Measurements from ENCODE around the gene MDFIC.

The MDFIC gene

DNA sequence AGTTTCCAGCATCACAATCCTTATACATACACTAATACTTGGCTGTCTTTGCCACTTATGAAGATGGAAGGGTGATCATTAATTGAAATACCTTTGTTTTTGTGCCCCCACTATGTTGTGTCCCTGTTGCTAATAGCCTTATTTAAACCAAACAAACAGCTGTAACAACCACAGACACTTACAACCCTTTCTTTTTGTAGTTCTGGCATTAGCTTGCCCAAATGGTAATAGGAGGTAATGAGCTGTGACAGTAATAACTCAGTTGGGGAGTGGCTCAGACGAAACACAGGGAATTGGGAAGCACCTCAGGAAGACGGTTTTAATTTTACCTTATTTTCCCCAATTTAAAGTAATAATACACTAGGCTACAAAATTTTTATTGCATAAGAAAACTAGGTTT is 83.4 kb downstream of the MDFIC start:
- H3K9ac ChIP-seq (ENCODE audit: low read length) = no peak overlapping the region
- no peaks in the 10 kb centered on the region for H3K9me3 ChIP-seq (ENCODE audit: control insufficient read depth, low read depth, low read length)
- H3K27ac ChIP-seq (ENCODE audit: low read length) = no peak overlapping the region
- peaks cover 16% of the 10 kb centered on the region for H3K27me3 ChIP-seq (ENCODE audit: control insufficient read depth, insufficient read depth, low read length)
- peaks cover 28% of the 10 kb centered on the region for H3K4me1 ChIP-seq (ENCODE audit: control insufficient read depth, low read depth, low read length)
- H3K4me3 ChIP-seq (ENCODE audit: low read length) = no peak overlapping the region
- no peaks in the 10 kb centered on the region for H3K36me3 ChIP-seq (ENCODE audit: control insufficient read depth, low read depth, low read length)

DNA sequence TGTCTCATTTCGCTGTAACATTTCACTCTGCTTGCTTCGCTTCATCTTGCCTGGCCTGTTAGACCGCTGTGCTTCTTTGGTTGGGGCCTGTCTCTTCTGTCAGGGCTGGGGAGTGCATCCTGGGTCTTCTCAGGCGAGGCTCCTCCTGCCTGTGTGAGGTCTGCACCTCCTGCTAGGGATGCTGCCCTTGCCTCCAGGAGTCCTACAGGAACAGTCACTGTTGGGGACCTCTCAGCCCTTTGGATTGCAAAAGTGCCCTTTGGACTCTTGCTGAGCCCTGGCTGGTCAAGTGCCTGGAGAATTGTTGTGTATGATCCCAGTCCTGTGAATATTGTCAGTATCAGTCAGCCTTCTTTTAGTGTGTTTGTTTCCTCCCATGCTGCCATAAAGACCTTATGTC is 84.1 kb downstream of the MDFIC start:
- Histone ChIP-seq H3K36me3 (ENCODE audit: control insufficient read depth, low read depth, low read length) (no peaks in the 10 kb centered on the region), H3K4me3 (ENCODE audit: low read length) (peak overlapping the region; percentile 28), H3K9ac (ENCODE audit: low read length) (no peak overlapping the region), H3K27ac (ENCODE audit: low read length) (no peak overlapping the region), H3K4me1 (ENCODE audit: control insufficient read depth, low read depth, low read length) (peaks cover 28% of the 10 kb centered on the region), H3K9me3 (ENCODE audit: control insufficient read depth, low read depth, low read length) (no peaks in the 10 kb centered on the region), H3K27me3 (ENCODE audit: control insufficient read depth, insufficient read depth, low read length) (peaks cover 16% of the 10 kb centered on the region)

DNA sequence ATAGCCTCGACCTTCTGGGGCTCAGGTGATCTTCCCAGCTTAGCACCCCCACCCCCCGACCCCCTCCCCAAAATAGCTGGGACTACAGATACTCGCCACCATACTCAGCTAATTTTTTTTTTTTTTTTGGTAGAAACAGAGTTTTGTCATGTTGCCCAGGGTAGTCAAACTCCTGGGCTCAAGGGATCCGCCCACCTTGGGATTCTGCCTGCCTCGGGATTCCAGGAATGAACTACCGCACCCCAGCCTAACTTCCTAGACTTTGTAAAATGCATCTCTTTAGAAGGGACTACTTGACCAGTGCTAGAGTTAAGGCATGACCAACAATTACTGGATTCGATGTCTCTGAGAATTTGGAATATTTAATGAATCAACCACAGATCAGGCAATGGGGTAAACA is 85.9 kb downstream of the MDFIC start:
- Histone ChIP-seq H3K27ac (ENCODE audit: low read length) (no peak overlapping the region), H3K9ac (ENCODE audit: low read length) (no peak overlapping the region), H3K4me1 (ENCODE audit: control insufficient read depth, low read depth, low read length) (peaks cover 28% of the 10 kb centered on the region), H3K9me3 (ENCODE audit: control insufficient read depth, low read depth, low read length) (no peaks in the 10 kb centered on the region), H3K27me3 (ENCODE audit: control insufficient read depth, insufficient read depth, low read length) (peaks cover 16% of the 10 kb centered on the region), H3K36me3 (ENCODE audit: control insufficient read depth, low read depth, low read length) (no peaks in the 10 kb centered on the region), H3K4me3 (ENCODE audit: low read length) (no peak overlapping the region)

DNA sequence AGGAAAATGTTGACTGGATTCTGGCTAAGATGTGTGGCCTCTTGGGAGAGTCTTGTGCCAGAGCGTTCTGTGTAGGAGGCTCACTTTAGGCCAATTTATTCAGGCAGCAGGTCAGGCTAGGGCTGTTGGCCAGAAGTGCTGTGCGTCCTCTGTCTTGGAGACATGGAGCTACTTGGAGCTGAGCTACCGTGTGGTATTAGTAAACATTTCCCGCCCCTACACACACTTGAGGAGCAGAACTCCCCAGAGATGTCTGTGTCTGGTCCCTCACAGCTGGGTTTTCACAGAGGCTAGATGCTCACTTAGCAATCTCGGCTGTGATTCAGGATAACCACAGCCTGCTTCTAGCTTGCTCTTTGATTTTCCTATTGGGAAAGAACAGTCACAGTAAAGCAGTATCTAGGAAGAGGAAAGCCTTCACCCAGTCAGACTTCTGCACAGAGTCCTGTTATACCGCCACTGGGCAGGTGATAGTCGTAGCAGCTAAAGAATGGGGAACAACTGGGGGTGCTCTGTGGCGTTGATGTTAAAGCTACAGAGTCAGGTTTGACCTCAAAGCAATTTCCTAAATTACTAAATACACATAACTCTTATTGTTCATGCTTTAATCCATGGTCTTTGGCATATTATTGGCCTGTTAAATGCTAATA is 86.7 kb downstream of the MDFIC start:
- peaks cover 28% of the 10 kb centered on the region for H3K4me1 ChIP-seq (ENCODE audit: control insufficient read depth, low read depth, low read length)
- no peaks in the 10 kb centered on the region for H3K9me3 ChIP-seq (ENCODE audit: control insufficient read depth, low read depth, low read length)
- no peak overlapping the region for H3K4me3 ChIP-seq (ENCODE audit: low read length)
- peaks cover 16% of the 10 kb centered on the region for H3K27me3 ChIP-seq (ENCODE audit: control insufficient read depth, insufficient read depth, low read length)
- H3K9ac ChIP-seq (ENCODE audit: low read length) = no peak overlapping the region
- H3K36me3 ChIP-seq (ENCODE audit: control insufficient read depth, low read depth, low read length) = no peaks in the 10 kb centered on the region
- H3K27ac ChIP-seq (ENCODE audit: low read length) = no peak overlapping the region

DNA sequence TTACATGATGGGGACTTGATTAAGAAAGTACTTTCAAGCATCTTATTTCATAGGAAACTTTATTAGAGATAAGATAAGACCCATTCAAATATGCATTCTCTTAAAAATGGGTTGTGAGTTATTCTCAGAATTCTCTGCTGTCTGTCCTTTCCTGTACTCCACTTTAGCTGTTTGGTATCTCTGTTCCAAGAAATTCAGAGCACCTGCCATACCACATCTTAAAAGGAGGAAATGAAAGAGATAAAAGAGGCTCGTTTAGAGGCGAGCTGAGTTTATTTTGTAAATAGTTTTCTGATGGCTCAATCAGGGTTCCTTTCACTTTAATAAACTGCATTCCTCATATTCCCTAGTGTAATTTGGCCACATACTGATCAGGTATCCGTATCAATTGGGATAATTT is 87.2 kb downstream of the MDFIC start:
- no peak overlapping the region for H3K27ac ChIP-seq (ENCODE audit: low read length)
- no peak overlapping the region for H3K9ac ChIP-seq (ENCODE audit: low read length)
- peaks cover 28% of the 10 kb centered on the region for H3K4me1 ChIP-seq (ENCODE audit: control insufficient read depth, low read depth, low read length)
- peaks cover 16% of the 10 kb centered on the region for H3K27me3 ChIP-seq (ENCODE audit: control insufficient read depth, insufficient read depth, low read length)
- no peaks in the 10 kb centered on the region for H3K36me3 ChIP-seq (ENCODE audit: control insufficient read depth, low read depth, low read length)
- no peaks in the 10 kb centered on the region for H3K9me3 ChIP-seq (ENCODE audit: control insufficient read depth, low read depth, low read length)
- H3K4me3 ChIP-seq (ENCODE audit: low read length) = no peak overlapping the region

DNA sequence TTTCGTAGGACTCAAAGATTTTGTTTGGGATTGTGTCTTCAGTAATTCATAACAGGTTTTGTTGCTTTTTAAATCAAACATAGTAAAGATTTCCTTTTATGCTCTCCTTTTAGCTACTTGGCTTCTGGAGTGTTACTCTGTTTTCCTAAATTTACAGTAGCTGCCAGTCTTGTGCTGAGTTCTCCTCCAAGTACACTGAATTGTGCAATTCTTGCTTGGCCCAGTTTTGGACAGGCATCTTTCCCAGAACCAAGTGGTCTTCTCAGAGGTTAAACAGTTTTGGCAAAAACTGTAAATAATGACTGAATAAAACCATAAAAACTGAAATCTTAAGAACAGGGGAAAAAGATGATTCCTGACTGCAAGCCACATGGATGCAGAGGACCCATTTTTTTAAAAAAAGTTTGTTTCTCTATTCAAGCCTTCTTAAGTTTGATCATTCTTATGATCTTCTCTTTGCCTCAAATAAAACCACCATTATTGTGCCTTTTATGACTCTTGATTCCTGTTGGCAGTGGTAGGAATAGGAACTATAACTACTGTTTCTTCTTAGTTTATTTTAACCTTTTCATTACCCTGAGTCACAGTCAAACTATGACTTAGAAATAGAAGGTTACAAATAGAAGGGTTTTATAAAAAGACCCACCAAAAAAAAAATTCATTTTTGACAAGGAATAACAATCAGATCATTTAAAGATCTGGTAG is 88.0 kb downstream of the MDFIC start:
- Histone ChIP-seq H3K36me3 (ENCODE audit: control insufficient read depth, low read depth, low read length) (no peaks in the 10 kb centered on the region), H3K9ac (ENCODE audit: low read length) (no peak overlapping the region)

DNA sequence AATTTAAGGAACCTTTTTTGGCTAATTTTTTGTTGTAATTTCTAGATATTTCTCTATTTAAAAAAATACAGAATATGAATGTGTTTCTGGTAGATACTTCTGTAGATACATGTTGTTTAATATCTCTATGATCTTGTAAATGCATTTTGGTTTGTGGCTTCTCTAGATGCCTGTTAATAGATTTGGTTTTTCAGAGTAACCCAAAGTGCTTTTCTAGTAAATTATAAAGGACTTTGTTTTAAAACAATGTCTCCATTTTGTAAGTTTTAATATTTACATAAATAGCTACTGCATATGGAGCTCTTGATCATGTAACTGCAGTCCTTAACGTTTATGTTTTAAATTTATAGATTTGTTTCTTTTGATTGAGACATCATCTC is 88.5 kb downstream of the MDFIC start:
- H3K4me3 ChIP-seq (ENCODE audit: low read length) = no peak overlapping the region
- H3K27me3 ChIP-seq (ENCODE audit: control insufficient read depth, insufficient read depth, low read length) = peaks cover 4% of the 10 kb centered on the region
- H3K9me3 ChIP-seq (ENCODE audit: control insufficient read depth, low read depth, low read length) = no peaks in the 10 kb centered on the region
- no peak overlapping the region for H3K9ac ChIP-seq (ENCODE audit: low read length)
- no peaks in the 10 kb centered on the region for H3K36me3 ChIP-seq (ENCODE audit: control insufficient read depth, low read depth, low read length)
- peaks cover 24% of the 10 kb centered on the region for H3K4me1 ChIP-seq (ENCODE audit: control insufficient read depth, low read depth, low read length)
- H3K27ac ChIP-seq (ENCODE audit: low read length) = no peak overlapping the region

More for the DNA sequence above, 88.0 kb downstream of the MDFIC start:
- H3K9me3 ChIP-seq (ENCODE audit: control insufficient read depth, low read depth, low read length) = no peaks in the 10 kb centered on the region
- H3K4me3 ChIP-seq (ENCODE audit: low read length) = no peak overlapping the region
- H3K4me1 ChIP-seq (ENCODE audit: control insufficient read depth, low read depth, low read length) = peaks cover 28% of the 10 kb centered on the region
- no peak overlapping the region for H3K27ac ChIP-seq (ENCODE audit: low read length)
- peaks cover 10% of the 10 kb centered on the region for H3K27me3 ChIP-seq (ENCODE audit: control insufficient read depth, insufficient read depth, low read length)

DNA sequence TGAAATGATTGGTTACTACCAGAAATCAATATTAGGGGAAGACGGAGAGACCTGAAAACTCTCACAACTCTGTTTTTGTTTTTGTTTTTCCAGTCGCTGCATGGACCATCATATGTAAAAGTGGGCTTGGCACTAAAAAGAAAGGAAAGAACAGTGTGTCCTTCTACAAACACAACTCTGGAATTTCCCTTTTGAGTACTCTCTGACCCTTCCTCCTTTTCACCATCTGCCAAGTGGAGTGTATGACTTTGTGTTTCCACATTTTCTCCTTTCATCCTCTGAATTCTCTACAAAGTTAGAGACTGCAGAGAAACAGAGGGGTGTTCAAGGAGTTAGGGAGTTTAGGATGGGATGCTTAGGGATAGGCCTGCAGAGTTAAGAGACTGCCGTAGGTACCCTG is 92.0 kb downstream of the MDFIC start:
- Histone ChIP-seq H3K4me1 (ENCODE audit: control insufficient read depth, low read depth, low read length) (peaks cover 13% of the 10 kb centered on the region), H3K36me3 (ENCODE audit: control insufficient read depth, low read depth, low read length) (no peaks in the 10 kb centered on the region)

DNA sequence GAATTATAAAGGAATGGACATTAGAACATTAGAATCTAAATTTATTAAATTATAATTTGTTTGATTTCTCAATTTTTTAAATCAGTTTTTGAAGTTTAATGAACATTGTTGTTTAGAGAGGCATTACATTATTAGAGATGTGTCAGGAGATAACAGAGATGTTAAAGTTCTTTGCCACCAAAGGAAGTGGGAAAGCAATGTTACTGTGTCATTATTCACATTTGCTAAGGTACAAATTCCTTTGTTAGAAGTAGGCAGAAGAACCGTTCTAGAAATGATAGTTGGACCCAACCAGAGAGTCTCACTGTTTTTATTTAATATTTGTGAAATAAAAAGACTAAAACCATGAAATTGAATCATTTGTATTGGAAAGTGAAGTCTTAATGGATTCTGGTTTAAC is 92.9 kb downstream of the MDFIC start:
- H3K36me3 ChIP-seq (ENCODE audit: control insufficient read depth, low read depth, low read length) = no peaks in the 10 kb centered on the region
- H3K4me3 ChIP-seq (ENCODE audit: low read length) = no peak overlapping the region
- peaks cover 4% of the 10 kb centered on the region for H3K4me1 ChIP-seq (ENCODE audit: control insufficient read depth, low read depth, low read length)
- no peaks in the 10 kb centered on the region for H3K27me3 ChIP-seq (ENCODE audit: control insufficient read depth, insufficient read depth, low read length)
- H3K27ac ChIP-seq (ENCODE audit: low read length) = no peak overlapping the region
- H3K9me3 ChIP-seq (ENCODE audit: control insufficient read depth, low read depth, low read length) = no peaks in the 10 kb centered on the region
- H3K9ac ChIP-seq (ENCODE audit: low read length) = no peak overlapping the region

More for the DNA sequence above, 92.0 kb downstream of the MDFIC start:
- Histone ChIP-seq H3K27me3 (ENCODE audit: control insufficient read depth, insufficient read depth, low read length) (no peaks in the 10 kb centered on the region), H3K4me3 (ENCODE audit: low read length) (no peak overlapping the region), H3K9me3 (ENCODE audit: control insufficient read depth, low read depth, low read length) (no peaks in the 10 kb centered on the region), H3K27ac (ENCODE audit: low read length) (no peak overlapping the region), H3K9ac (ENCODE audit: low read length) (no peak overlapping the region)

DNA sequence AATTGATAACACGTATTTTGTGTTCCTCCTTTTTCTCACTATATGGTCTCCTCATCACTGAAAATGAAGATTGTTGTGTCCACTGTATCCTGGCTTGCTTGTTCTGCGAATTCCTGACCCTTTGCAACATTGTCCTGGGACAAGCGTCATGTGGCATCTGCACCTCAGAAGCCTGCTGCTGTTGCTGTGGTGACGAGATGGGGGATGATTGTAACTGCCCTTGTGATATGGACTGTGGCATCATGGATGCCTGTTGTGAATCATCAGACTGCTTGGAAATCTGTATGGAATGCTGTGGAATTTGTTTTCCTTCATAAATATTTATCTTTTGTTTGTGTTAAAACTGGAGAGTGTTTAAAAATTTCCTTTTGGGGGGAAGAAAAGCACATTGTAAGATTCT is 93.7 kb downstream of the MDFIC start:
- Histone ChIP-seq H3K27ac (ENCODE audit: low read length) (no peak overlapping the region), H3K27me3 (ENCODE audit: control insufficient read depth, insufficient read depth, low read length) (no peaks in the 10 kb centered on the region), H3K9me3 (ENCODE audit: control insufficient read depth, low read depth, low read length) (no peaks in the 10 kb centered on the region), H3K9ac (ENCODE audit: low read length) (no peak overlapping the region), H3K4me3 (ENCODE audit: low read length) (no peak overlapping the region), H3K36me3 (ENCODE audit: control insufficient read depth, low read depth, low read length) (no peaks in the 10 kb centered on the region), H3K4me1 (ENCODE audit: control insufficient read depth, low read depth, low read length) (no peaks in the 10 kb centered on the region)

DNA sequence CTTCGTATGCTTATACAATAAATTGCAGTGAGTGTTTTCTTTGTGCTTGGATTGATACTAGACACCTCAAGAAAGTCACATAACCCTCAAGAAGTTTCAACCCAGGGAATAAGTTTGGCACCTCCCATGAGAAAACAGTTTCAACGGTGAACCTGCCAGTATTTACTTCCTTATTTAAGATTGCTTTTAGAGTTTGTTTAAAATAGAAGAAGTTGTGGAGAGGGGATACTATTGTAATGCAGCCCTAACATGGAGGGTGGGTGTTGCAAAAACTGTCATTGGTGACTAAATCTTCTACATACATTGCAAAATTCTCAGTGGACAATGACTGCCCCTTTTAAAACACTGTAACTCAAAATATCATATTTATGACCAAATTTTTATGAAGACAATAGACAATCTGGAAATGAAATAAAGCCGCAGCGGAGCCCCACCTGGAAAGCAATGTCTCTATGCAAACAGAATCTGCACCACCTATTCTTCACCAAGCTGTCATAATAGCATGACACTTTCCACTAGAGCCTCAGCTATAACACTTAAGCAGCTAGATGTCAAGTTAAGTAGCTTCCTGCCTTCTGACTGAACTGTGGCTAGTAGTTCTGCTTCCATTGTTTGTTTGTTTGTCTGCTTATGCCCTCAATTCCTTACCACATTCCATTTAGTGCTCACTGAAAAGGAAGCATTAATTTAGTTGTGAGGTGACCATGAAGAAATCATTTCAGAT is 98.2 kb downstream of the MDFIC start:
- H3K9me3 ChIP-seq (ENCODE audit: control insufficient read depth, low read depth, low read length) = no peaks in the 10 kb centered on the region
- no peak overlapping the region for H3K27ac ChIP-seq (ENCODE audit: low read length)
- no peaks in the 10 kb centered on the region for H3K36me3 ChIP-seq (ENCODE audit: control insufficient read depth, low read depth, low read length)
- no peak overlapping the region for H3K4me3 ChIP-seq (ENCODE audit: low read length)
- H3K9ac ChIP-seq (ENCODE audit: low read length) = no peak overlapping the region
- H3K4me1 ChIP-seq (ENCODE audit: control insufficient read depth, low read depth, low read length) = no peaks in the 10 kb centered on the region
- H3K27me3 ChIP-seq (ENCODE audit: control insufficient read depth, insufficient read depth, low read length) = no peaks in the 10 kb centered on the region
